IMR-90 (cell line): ENCODE results near the gene PLXNA1. TPM values are rescaled to one million over a fixed set of nuclear protein-coding genes. Genes with fewer than 3 reads are reported as not detected.
A peak's percentile ranks its signal among the peaks of the same experiment; 100 is the strongest.

Source experiments
- ATAC-seq: fragments of 200-7000 bp; cut with Tn5 transposase; 2 replicates; pipeline ENCODE4 v1.9.1; 2020; ENCODE audit warnings: low read depth, mild to moderate bottlenecking, moderate library complexity
- BruUV-seq: library from RNA; stranded (reverse); fragments of 400-500 nt; replicated peaks from 2 replicates; lab custom pipeline; 2021; lab: Mats Ljungman, UMichigan
- CTCF ChIA-PET: fragments of 300-600 bp; formaldehyde crosslinking; extraction: SDS; loops from one replicate; lab custom pipeline; 2021; ENCODE audit warnings: antibody characterized with exemption; lab: Yijun Ruan, JAX
- POLR2A ChIA-PET: fragments of 300-600 bp; sonication (Branson Sonifier 250); formaldehyde crosslinking; loops from one replicate; lab custom pipeline; 2022; ENCODE audit warnings: antibody characterized with exemption; ENCODE audit not compliant: unreplicated experiment; lab: Charles Lee
- DNase-seq: peaks from one replicate; pipeline ENCODE4 v3.0.0; 2013
- H2AFZ ChIP-seq: replicated peaks from 2 replicates; pipeline ENCODE3; 2013; ENCODE audit warnings: low read length, mild to moderate bottlenecking; ENCODE audit not compliant: poor library complexity
- H2AK5ac ChIP-seq: 2 replicates; pipeline ENCODE4 v1.6.1; 2013; ENCODE audit warnings: low read depth, low read length, inconsistent platforms
- H2AK9ac ChIP-seq: replicated peaks from 2 replicates; pipeline ENCODE3; 2013; ENCODE audit warnings: mild to moderate bottlenecking, low read depth, low read length, moderate library complexity; ENCODE audit not compliant: poor library complexity
- H2BK120ac ChIP-seq: 2 replicates; pipeline ENCODE4 v1.6.1; 2013; ENCODE audit warnings: low read depth, low read length, inconsistent platforms
- H2BK15ac ChIP-seq: 3 replicates; pipeline ENCODE4 v1.6.1; 2013; ENCODE audit warnings: low read depth, low read length, inconsistent platforms
- H2BK20ac ChIP-seq: 2 replicates; pipeline ENCODE4 v1.6.1; 2013; ENCODE audit warnings: low read depth, mild to moderate bottlenecking, inconsistent platforms, low read length, moderate library complexity
- H2BK5ac ChIP-seq: 2 replicates; pipeline ENCODE4 v1.6.1; 2013; ENCODE audit warnings: mild to moderate bottlenecking, low read depth, low read length, inconsistent platforms; ENCODE audit not compliant: poor library complexity, severe bottlenecking
- H3K14ac ChIP-seq: replicated peaks from 2 replicates; pipeline ENCODE4 v1.6.1; 2013; ENCODE audit warnings: low read depth, low read length, inconsistent platforms
- H3K18ac ChIP-seq: 2 replicates; pipeline ENCODE4 v1.6.1; 2013; ENCODE audit warnings: low read depth, low read length, control low read depth
- H3K23ac ChIP-seq: 2 replicates; pipeline ENCODE4 v1.6.1; 2013; ENCODE audit warnings: low read depth, low read length, inconsistent platforms
- H3K27ac ChIP-seq: 2 replicates; pipeline ENCODE4 v1.5.1; 2013; ENCODE audit warnings: mild to moderate bottlenecking, control low read depth, low read length; ENCODE audit not compliant: insufficient read depth
- H3K27me3 ChIP-seq: 2 replicates; pipeline ENCODE4 v1.6.1; 2013; ENCODE audit warnings: low read length; ENCODE audit not compliant: control insufficient read depth, insufficient read depth
- H3K36me3 ChIP-seq: 2 replicates; pipeline ENCODE4 v1.6.1; 2013; ENCODE audit warnings: low read length, mixed read lengths; ENCODE audit not compliant: control insufficient read depth, insufficient read depth
- H3K4ac ChIP-seq: 2 replicates; pipeline ENCODE4 v1.6.1; 2013; ENCODE audit warnings: low read depth, low read length, inconsistent platforms
- H3K4me1 ChIP-seq: 2 replicates; pipeline ENCODE4 v1.6.1; 2013; ENCODE audit warnings: low read length, mixed read lengths; ENCODE audit not compliant: control insufficient read depth, insufficient read depth
- H3K4me2 ChIP-seq: 2 replicates; pipeline ENCODE4 v1.6.1; 2013; ENCODE audit warnings: low read depth, mild to moderate bottlenecking, control low read depth, low read length, moderate library complexity
- H3K4me3 ChIP-seq: 2 replicates; pipeline ENCODE4 v1.5.1; 2013; ENCODE audit warnings: low read depth, mild to moderate bottlenecking, control low read depth, low read length, moderate library complexity; ENCODE audit not compliant: insufficient read depth
- H3K56ac ChIP-seq: 2 replicates; pipeline ENCODE4 v1.6.1; 2013; ENCODE audit warnings: low read length, inconsistent platforms; ENCODE audit not compliant: insufficient read depth; ENCODE audit errors: extremely low read depth
- H3K79me1 ChIP-seq, 2 experiments: 2 replicates each; pipeline ENCODE4 v1.6.1; 2013; ENCODE audit warnings: low read length in 2 of 2, inconsistent platforms in 1 of 2, low read depth in 1 of 2
- H3K9ac ChIP-seq: 2 replicates; pipeline ENCODE4 v1.6.1; 2013; ENCODE audit warnings: low read depth, low read length, control low read depth
- H3K9me1 ChIP-seq: 2 replicates; pipeline ENCODE4 v1.6.1; 2013; ENCODE audit warnings: low read length, inconsistent platforms; ENCODE audit not compliant: insufficient read depth
- H3K9me3 ChIP-seq: 2 replicates; pipeline ENCODE4 v1.6.1; 2013; ENCODE audit warnings: low read length; ENCODE audit not compliant: control insufficient read depth, insufficient read depth
- H4K20me1 ChIP-seq: 2 replicates; pipeline ENCODE4 v1.6.1; 2013; ENCODE audit warnings: low read length, inconsistent platforms; ENCODE audit not compliant: insufficient read depth
- H4K5ac ChIP-seq: 2 replicates; pipeline ENCODE4 v1.6.1; 2013; ENCODE audit warnings: mild to moderate bottlenecking, low read depth, low read length, control low read depth
- H4K8ac ChIP-seq, 2 experiments: 2 replicates each; pipeline ENCODE4 v1.6.1; 2013; ENCODE audit warnings: low read depth in 2 of 2, low read length in 2 of 2, control low read depth in 1 of 2, inconsistent platforms in 1 of 2
- H4K91ac ChIP-seq: 2 replicates; pipeline ENCODE4 v1.6.1; 2013; ENCODE audit warnings: low read depth, low read length, inconsistent platforms; ENCODE audit not compliant: insufficient read depth
- CEBPB ChIP-seq: IDR thresholded peaks from 2 replicates; pipeline ENCODE4 v1.6.1; 2012; ENCODE audit warnings: low read depth, low read length, improper control_type of control experiment
- RAD21 ChIP-seq: IDR thresholded peaks from 2 replicates; pipeline ENCODE4 v1.6.1; 2012; ENCODE audit warnings: low read length, improper control_type of control experiment
- SMC3 ChIP-seq: fragments of 150-350 bp; IDR thresholded peaks from 2 replicates; pipeline ENCODE4 v1.6.1; 2016; ENCODE audit warnings: low read depth, mild to moderate bottlenecking, antibody characterized with exemption, low read length, moderate library complexity
- WGBS, 2 experiments: methylation state at CpG; one replicate each; pipeline versions ENCODE4 v1.1.5 to v1.1.7; 2013; ENCODE audit warnings: missing lambda C conversion rate in 2 of 2; ENCODE audit not compliant: insufficient read length in 1 of 2; ENCODE audit errors: extremely low coverage in 2 of 2; 5-methylcytosine and 5-hydroxymethylcytosine counted together
- dilution Hi-C: fragments of 300-500 bp; cut with HindIII; formaldehyde crosslinking; loops from one replicate; pipeline ENCODE4 v1.14.3; 2018; ENCODE audit warnings: low sequenced_read_pairs; ENCODE audit not compliant: unreplicated experiment
- in situ Hi-C: fragments of 300-500 bp; cut with MboI; formaldehyde crosslinking; loops from 3 replicates; pipeline ENCODE4 v1.14.3; 2019; ENCODE audit warnings: low sequenced_read_pairs, inconsistent platforms, mixed read lengths
- intact Hi-C: fragments of 100-400 bp; cut with micrococcal nuclease; formaldehyde crosslinking; loops from 2 replicates; pipeline ENCODE4 v1.10.0; 2022
- polyA plus RNA-seq, 3 experiments: library from polyadenylated mRNA; depleted of rRNA; stranded (reverse); fragments of >200 nt; gene quantifications; 2 replicates each; pipeline ENCODE4 v1.2.3, GENCODE V29; 2012; ENCODE audit warnings: low replicate concordance in 1 of 3
- total RNA-seq: library from RNA; depleted of rRNA; stranded (reverse); fragments of >200 nt; gene quantifications from 2 replicates; pipeline ENCODE4 v1.2.3, GENCODE V29; 2012

Gene PLXNA1
- total and polyA plus RNA-seq, 2 of the 4 experiments (the other 2 are of a cell fraction), result 13.6 to 49.4 TPM

DNA sequence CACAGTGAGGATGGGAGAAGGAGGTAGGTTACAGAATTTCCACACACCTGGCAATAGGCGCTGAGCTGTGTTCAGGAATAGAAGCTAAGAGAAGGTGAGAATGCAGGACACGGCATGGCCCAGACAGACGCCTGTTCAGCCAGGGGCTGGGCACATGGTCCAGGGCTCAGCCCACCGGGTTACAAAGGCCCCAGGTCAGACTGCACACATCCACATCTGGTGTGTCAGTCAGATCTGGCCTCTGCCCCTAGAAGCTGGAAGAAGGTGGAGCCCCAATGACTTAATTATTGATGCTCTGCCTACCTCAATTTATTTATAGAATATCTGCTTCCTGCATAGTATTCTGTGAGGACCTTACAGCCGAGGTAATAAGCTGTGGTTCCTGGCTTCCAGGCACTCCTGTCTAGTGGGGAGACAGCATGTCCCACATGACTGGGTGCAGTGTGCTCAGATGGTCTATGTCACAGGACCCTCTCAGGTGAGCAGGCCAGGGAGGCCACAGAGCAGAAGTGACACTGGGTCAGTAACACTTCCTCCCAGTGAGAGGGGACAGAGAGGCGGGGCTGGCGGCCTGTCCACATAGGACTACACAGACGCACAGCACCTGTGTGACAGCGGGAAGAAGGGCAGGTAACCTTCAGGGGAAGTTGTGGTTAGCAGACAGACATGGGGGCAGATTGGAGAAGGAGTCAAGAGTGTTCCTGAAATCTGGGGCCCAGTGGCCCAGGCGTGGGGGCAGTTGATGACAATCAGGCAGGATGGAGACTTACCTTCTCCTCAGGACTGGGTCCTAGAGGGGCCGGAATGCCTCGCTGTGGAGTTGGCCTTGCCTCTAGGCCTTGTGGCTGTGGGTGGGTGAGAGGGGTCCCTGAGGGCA lies 38.6 kb upstream of the PLXNA1 start:
- H3K27ac ChIP-seq, result no peak overlapping the region
- no peaks in the 10 kb centered on the region for H3K27me3 ChIP-seq
- H2BK120ac ChIP-seq, result no peak overlapping the region
- peaks cover 5% of the 10 kb centered on the region; the same call in 1 of the 2 replicates for H3K9me1 ChIP-seq
- no peak overlapping the region for H4K5ac ChIP-seq
- H3K9me3 ChIP-seq, result no peaks in the 10 kb centered on the region
- no peak overlapping the region for H4K91ac ChIP-seq
- H3K4ac ChIP-seq, result no peak overlapping the region
- H2BK15ac ChIP-seq, result no peak overlapping the region
- WGBS, 2 experiments, result 100% methylated on average over 4 of the region's 12 CpGs; no CpG with 5 or more reads in 1 of the 2 experiments
- no TSS peak for BruUV-seq
- DNase-seq (no peak), ATAC-seq (no peak)
- no peak overlapping the region for H3K4me3 ChIP-seq
- H3K14ac ChIP-seq, result no peak overlapping the region
- H3K4me2 ChIP-seq, result no peak overlapping the region
- H3K23ac ChIP-seq, result no peak overlapping the region
- H2BK5ac ChIP-seq, result no peak overlapping the region
- H4K20me1 ChIP-seq, result no peaks in the 10 kb centered on the region
- POLR2A ChIA-PET, result no interaction called here
- H2AFZ ChIP-seq, result peak overlapping the region; percentile 28
- no peak overlapping the region for H2AK5ac ChIP-seq
- CTCF ChIA-PET, result interaction anchor here (1.2 kb wide), 1 partner anchor 29 kb away, joined by 3 read pairs; no protein-coding TSS in a partner anchor
- no peak overlapping the region for H3K18ac ChIP-seq
- H3K9ac ChIP-seq, result no peak overlapping the region
- H3K36me3 ChIP-seq, result no peaks in the 10 kb centered on the region
- no peaks in the 10 kb centered on the region for H3K79me1 ChIP-seq
- H3K56ac ChIP-seq, result no peak overlapping the region
- H3K4me1 ChIP-seq, result no peaks in the 10 kb centered on the region
- dilution Hi-C loops (no loop called here), in situ Hi-C loops (no loop called here), intact Hi-C loops (no loop called here)
- TF ChIP-seq RAD21 (no peak), CEBPB (no peak), SMC3 (no peak)
- H2AK9ac ChIP-seq, result peak overlapping the region; percentile 37
- H4K8ac ChIP-seq, result no peak overlapping the region
- H2BK20ac ChIP-seq, result no peak overlapping the region
